ENCODE results near the gene PLPPR2. TPM values are rescaled to one million over a fixed set of nuclear protein-coding genes. Genes with fewer than 3 reads are reported as not detected.

PLPPR2 gene
- total RNA-seq, 2 donors from 2014 or later = 4.8 to 8.0 TPM

DNA sequence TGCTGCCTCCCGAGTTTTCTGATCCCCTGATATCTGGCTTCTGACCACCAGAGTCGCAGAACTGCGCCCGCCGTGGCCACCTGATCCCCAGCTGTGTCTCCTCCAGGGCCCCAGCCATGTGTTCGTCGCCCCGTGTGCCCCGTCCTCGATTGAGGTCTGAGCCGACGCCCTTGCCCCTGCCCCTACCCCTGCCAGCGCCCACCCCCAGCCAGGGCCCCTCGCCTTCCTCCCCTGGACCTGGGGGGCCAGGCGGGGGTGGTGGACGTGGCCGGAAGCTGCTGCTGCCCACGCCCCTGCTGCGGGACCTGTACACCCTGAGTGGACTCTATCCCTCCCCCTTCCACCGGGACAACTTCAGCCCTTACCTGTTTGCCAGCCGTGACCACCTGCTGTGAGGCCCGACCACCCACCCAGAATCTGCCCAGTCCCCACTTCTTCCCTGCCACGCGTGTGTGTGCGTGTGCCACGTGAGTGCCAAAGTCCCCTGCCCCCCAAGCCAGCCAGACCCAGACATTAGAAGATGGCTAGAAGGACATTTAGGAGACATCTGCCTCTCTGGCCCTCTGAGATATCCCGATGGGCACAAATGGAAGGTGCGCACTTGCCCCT is 9.2 kb downstream of the PLPPR2 start:
- Histone ChIP-seq H3K9me3 (no peaks in the 10 kb centered on the region), H3K27me3 (no peaks in the 10 kb centered on the region), H3K4me3 (no peak overlapping the region), H3K4me1 (no peaks in the 10 kb centered on the region), H3K9ac (ENCODE audit: low read depth in 2 of 2, low read length in 2 of 2) (no peak overlapping the region), H3K36me3 (no peaks in the 10 kb centered on the region), H3K27ac (no peak overlapping the region)
- no peak for DNase-seq
- intact Hi-C loops (cut with DNase I) = no loop called here
- TF ChIP-seq, protein P1, sequence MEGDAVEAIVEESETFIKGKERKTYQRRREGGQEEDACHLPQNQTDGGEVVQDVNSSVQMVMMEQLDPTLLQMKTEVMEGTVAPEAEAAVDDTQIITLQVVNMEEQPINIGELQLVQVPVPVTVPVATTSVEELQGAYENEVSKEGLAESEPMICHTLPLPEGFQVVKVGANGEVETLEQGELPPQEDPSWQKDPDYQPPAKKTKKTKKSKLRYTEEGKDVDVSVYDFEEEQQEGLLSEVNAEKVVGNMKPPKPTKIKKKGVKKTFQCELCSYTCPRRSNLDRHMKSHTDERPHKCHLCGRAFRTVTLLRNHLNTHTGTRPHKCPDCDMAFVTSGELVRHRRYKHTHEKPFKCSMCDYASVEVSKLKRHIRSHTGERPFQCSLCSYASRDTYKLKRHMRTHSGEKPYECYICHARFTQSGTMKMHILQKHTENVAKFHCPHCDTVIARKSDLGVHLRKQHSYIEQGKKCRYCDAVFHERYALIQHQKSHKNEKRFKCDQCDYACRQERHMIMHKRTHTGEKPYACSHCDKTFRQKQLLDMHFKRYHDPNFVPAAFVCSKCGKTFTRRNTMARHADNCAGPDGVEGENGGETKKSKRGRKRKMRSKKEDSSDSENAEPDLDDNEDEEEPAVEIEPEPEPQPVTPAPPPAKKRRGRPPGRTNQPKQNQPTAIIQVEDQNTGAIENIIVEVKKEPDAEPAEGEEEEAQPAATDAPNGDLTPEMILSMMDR (IDR thresholded peaks at IDR 0.05) = no peak

DNA sequence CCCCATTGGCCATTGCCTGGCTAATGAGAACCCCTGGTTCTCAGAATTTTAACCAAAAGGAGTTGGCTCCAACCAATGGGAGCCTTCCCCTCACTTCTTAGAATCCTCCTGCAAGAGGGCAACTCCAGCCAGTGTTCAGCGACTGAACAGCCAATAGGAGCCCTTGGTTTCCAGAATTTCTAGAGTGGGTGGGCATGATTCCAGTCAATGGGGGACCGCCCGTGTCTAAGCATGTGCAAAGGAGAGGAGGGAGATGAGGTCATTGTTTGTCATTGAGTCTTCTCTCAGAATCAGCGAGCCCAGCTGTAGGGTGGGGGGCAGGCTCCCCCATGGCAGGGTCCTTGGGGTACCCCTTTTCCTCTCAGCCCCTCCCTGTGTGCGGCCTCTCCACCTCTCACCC is 9.7 kb downstream of the PLPPR2 start:
- Histone ChIP-seq H3K27ac (no peak overlapping the region), H3K36me3 (no peaks in the 10 kb centered on the region), H3K4me1 (no peaks in the 10 kb centered on the region), H3K9ac (ENCODE audit: low read depth in 2 of 2, low read length in 2 of 2) (no peak overlapping the region), H3K4me3 (no peak overlapping the region), H3K27me3 (no peaks in the 10 kb centered on the region), H3K9me3 (no peaks in the 10 kb centered on the region)
- intact Hi-C loops (cut with DNase I) = no loop called here
- DNase-seq = no peak
- TF ChIP-seq, protein P1 (IDR thresholded peaks at IDR 0.05) = no peak

DNA sequence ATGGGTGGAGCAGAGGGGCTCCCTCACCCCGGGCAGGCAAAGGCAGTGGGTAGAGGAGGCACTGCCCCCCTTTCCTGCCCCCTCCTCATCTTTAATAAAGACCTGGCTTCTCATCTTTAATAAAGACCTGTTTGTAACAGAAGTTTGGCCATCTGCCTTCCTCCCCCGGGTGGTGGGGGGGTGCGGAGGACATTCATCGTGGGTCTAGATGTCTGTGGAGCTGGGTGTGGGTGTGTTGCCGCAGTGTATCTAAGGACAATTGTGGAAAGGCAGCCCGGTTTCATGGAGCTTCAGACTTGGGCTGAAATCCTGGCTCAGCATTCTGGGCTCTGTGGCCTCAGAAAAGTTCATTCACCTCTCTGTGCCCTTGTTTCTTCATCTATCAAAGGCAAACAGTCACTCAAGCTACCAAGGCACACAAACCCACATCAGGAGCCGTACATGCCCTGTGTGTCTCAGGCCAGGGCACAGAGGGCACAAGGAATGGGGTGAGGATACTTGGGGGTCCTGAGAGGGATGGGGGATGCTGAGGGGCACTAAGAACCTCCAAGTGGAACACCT is 10.4 kb downstream of the PLPPR2 start:
- H3K4me3 ChIP-seq = no peak overlapping the region
- H3K27me3 ChIP-seq = no peaks in the 10 kb centered on the region
- H3K4me1 ChIP-seq = no peaks in the 10 kb centered on the region
- no peak overlapping the region for H3K9ac ChIP-seq (ENCODE audit: low read depth in 2 of 2, low read length in 2 of 2)
- no peak for DNase-seq
- no peaks in the 10 kb centered on the region for H3K36me3 ChIP-seq
- H3K9me3 ChIP-seq = no peaks in the 10 kb centered on the region
- TF ChIP-seq, protein P1 (IDR thresholded peaks at IDR 0.05) = no peak
- intact Hi-C loops (cut with DNase I) = no loop called here
- H3K27ac ChIP-seq = no peak overlapping the region

DNA sequence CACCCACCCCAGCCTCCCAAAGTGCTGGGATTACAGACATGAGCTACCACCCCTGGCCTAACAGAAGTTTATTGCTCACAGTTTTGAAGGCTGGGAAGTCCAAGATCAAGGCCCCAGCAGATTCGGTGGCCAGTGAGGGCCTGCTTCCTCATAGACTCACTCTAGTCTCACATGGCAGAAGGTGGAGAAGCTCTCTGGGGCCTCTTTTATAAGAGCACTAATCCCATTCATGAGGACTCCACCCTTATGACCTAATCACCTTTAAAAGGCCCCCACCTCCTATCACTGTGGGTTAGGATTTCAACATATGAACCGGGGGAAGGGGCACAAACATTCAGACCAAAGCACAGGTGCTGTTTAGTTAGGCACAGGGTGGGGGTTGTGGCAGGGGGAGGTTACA is 12.3 kb downstream of the PLPPR2 start:
- Histone ChIP-seq H3K27ac (no peak overlapping the region), H3K9ac (ENCODE audit: low read depth in 2 of 2, low read length in 2 of 2) (no peak overlapping the region), H3K4me3 (no peak overlapping the region), H3K4me1 (no peaks in the 10 kb centered on the region), H3K9me3 (no peaks in the 10 kb centered on the region), H3K36me3 (no peaks in the 10 kb centered on the region), H3K27me3 (no peaks in the 10 kb centered on the region)
- intact Hi-C loops (cut with DNase I) = no loop called here
- no peak for DNase-seq
- TF ChIP-seq, protein P1 (IDR thresholded peaks at IDR 0.05) = no peak

DNA sequence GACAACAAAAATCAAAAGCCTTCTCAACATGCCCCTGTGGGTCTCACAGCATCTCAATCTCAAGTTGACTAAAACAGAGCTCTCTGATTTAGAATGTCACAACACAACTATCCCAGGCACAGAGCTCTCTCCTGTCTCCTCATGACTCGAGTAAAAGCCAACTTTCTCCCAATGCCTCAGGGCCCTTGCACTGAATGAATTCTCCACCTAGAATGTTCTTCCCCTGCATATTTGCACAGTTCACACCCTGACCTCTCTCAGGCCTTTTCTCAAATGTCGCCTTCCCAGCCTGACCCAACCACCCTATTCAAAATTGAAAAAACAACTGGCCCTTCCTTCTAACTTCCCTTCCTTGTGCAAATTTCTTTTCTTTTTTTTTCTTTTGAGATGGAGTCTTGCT is 15.5 kb downstream of the PLPPR2 start:
- H3K27ac ChIP-seq = no peak overlapping the region
- H3K36me3 ChIP-seq = no peaks in the 10 kb centered on the region
- H3K9me3 ChIP-seq = no peaks in the 10 kb centered on the region
- no peak overlapping the region for H3K4me3 ChIP-seq
- no peaks in the 10 kb centered on the region for H3K27me3 ChIP-seq
- intact Hi-C loops (cut with DNase I) = no loop called here
- TF ChIP-seq, protein P1 (IDR thresholded peaks at IDR 0.05) = no peak
- peaks cover 3% of the 10 kb centered on the region for H3K4me1 ChIP-seq
- no peak for DNase-seq
- no peak overlapping the region for H3K9ac ChIP-seq (ENCODE audit: low read depth in 2 of 2, low read length in 2 of 2)

Measured in colonic mucosa (tissue), 4 donors.